ENCODE measurements around the gene HFE. TPM values are rescaled to one million over a fixed set of nuclear protein-coding genes. Genes with fewer than 3 reads are reported as not detected.
A peak's percentile ranks its signal among the peaks of the same experiment; 100 is the strongest.

HFE gene
- total and polyA plus RNA-seq, 2 of the 13 experiments (the other 11 are each of a cell fraction or from before 2014, with no cell fraction given) = 3.7 to 6.3 TPM

DNA sequence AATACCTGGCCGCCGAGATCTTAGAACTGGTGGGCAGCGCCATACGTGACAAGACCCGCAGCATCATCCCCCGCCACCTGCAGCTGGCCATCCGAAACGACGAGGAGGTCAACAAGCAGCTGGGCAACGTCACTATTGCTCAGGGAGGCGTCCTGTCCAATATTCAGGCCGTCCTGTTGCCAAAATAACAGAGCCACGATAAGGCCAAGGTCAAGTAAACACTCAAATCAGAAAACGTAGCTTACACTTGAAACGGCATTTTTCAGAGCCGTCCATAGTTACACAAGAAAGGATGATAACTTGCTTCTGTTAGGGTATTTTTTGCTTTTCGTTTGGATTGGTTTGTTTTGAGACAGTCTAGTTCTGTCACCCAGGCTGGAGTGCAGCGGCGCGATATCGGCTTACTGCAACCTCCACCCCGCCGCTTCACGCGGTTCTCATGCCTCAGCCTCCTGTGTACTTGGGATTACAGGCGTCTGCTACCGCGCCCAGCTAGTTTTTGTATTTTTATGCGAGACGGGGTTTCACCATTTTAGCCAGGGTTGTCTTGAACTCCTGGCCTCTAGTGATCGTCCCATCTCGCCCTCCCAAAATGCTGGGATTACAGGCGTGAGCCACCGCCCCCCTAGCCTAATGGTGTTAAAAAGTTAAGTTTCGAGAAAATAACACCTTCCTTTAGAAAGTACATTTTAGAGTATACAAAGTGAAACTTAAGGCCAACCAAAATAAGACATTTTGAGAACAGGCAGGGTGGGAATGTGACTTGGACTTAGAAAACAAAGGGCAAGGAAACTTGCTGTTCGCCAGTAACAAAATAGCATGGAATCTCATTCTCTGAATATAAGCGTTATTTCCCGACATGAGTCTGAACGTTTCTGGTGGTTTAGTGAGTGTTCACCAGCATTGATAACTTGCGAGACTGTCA lies 42.8 kb upstream of the HFE start (continued):
- TF ChIP-seq, protein P1, sequence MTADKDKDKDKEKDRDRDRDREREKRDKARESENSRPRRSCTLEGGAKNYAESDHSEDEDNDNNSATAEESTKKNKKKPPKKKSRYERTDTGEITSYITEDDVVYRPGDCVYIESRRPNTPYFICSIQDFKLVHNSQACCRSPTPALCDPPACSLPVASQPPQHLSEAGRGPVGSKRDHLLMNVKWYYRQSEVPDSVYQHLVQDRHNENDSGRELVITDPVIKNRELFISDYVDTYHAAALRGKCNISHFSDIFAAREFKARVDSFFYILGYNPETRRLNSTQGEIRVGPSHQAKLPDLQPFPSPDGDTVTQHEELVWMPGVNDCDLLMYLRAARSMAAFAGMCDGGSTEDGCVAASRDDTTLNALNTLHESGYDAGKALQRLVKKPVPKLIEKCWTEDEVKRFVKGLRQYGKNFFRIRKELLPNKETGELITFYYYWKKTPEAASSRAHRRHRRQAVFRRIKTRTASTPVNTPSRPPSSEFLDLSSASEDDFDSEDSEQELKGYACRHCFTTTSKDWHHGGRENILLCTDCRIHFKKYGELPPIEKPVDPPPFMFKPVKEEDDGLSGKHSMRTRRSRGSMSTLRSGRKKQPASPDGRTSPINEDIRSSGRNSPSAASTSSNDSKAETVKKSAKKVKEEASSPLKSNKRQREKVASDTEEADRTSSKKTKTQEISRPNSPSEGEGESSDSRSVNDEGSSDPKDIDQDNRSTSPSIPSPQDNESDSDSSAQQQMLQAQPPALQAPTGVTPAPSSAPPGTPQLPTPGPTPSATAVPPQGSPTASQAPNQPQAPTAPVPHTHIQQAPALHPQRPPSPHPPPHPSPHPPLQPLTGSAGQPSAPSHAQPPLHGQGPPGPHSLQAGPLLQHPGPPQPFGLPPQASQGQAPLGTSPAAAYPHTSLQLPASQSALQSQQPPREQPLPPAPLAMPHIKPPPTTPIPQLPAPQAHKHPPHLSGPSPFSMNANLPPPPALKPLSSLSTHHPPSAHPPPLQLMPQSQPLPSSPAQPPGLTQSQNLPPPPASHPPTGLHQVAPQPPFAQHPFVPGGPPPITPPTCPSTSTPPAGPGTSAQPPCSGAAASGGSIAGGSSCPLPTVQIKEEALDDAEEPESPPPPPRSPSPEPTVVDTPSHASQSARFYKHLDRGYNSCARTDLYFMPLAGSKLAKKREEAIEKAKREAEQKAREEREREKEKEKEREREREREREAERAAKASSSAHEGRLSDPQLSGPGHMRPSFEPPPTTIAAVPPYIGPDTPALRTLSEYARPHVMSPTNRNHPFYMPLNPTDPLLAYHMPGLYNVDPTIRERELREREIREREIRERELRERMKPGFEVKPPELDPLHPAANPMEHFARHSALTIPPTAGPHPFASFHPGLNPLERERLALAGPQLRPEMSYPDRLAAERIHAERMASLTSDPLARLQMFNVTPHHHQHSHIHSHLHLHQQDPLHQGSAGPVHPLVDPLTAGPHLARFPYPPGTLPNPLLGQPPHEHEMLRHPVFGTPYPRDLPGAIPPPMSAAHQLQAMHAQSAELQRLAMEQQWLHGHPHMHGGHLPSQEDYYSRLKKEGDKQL (CRISPR knock-in tag; IDR thresholded peaks at IDR 0.05; ENCODE audit: low read depth) = no peak
- TF ChIP-seq, protein P2, sequence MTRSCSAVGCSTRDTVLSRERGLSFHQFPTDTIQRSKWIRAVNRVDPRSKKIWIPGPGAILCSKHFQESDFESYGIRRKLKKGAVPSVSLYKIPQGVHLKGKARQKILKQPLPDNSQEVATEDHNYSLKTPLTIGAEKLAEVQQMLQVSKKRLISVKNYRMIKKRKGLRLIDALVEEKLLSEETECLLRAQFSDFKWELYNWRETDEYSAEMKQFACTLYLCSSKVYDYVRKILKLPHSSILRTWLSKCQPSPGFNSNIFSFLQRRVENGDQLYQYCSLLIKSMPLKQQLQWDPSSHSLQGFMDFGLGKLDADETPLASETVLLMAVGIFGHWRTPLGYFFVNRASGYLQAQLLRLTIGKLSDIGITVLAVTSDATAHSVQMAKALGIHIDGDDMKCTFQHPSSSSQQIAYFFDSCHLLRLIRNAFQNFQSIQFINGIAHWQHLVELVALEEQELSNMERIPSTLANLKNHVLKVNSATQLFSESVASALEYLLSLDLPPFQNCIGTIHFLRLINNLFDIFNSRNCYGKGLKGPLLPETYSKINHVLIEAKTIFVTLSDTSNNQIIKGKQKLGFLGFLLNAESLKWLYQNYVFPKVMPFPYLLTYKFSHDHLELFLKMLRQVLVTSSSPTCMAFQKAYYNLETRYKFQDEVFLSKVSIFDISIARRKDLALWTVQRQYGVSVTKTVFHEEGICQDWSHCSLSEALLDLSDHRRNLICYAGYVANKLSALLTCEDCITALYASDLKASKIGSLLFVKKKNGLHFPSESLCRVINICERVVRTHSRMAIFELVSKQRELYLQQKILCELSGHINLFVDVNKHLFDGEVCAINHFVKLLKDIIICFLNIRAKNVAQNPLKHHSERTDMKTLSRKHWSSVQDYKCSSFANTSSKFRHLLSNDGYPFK (CRISPR knock-in tag; IDR thresholded peaks at IDR 0.05; ENCODE audit: borderline replicate concordance) = no peak
- TF ChIP-seq KMT2A (CRISPR knock-in tag; IDR thresholded peaks at IDR 0.05) = no peak
- peak; percentile 65; the same call in 1 of the 2 replicates for TF ChIP-seq ZNF670 (CRISPR knock-in tag; IDR thresholded peaks at IDR 0.05; ENCODE audit: borderline replicate concordance)
- TF ChIP-seq, protein P3, sequence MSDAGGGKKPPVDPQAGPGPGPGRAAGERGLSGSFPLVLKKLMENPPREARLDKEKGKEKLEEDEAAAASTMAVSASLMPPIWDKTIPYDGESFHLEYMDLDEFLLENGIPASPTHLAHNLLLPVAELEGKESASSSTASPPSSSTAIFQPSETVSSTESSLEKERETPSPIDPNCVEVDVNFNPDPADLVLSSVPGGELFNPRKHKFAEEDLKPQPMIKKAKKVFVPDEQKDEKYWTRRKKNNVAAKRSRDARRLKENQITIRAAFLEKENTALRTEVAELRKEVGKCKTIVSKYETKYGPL (CRISPR knock-in tag; IDR thresholded peaks at IDR 0.05) = no peak
- no peak for TF ChIP-seq SOX6 (IDR thresholded peaks at IDR 0.05)
- no peak for TF ChIP-seq SOX6 (CRISPR knock-in tag; IDR thresholded peaks at IDR 0.05)
- no peak; the same call in 1 of the 2 replicates for TF ChIP-seq ZNF782 (CRISPR knock-in tag; IDR thresholded peaks at IDR 0.05; ENCODE audit: borderline replicate concordance)
- TF ChIP-seq, protein P4, sequence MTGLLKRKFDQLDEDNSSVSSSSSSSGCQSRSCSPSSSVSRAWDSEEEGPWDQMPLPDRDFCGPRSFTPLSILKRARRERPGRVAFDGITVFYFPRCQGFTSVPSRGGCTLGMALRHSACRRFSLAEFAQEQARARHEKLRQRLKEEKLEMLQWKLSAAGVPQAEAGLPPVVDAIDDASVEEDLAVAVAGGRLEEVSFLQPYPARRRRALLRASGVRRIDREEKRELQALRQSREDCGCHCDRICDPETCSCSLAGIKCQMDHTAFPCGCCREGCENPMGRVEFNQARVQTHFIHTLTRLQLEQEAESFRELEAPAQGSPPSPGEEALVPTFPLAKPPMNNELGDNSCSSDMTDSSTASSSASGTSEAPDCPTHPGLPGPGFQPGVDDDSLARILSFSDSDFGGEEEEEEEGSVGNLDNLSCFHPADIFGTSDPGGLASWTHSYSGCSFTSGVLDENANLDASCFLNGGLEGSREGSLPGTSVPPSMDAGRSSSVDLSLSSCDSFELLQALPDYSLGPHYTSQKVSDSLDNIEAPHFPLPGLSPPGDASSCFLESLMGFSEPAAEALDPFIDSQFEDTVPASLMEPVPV (CRISPR knock-in tag; IDR thresholded peaks at IDR 0.05) = peak; percentile 57; the same call in 1 of the 2 replicates
- no peak for TF ChIP-seq ARNT2 (CRISPR knock-in tag; IDR thresholded peaks at IDR 0.05; ENCODE audit: low read depth)
- no peak; the same call in 1 of the 2 replicates for TF ChIP-seq ZNF891 (CRISPR knock-in tag; IDR thresholded peaks at IDR 0.05)
- TF ChIP-seq TBL1XR1 (IDR thresholded peaks at IDR 0.05; ENCODE audit: borderline replicate concordance, low read length, partially characterized antibody) = no peak
- TF ChIP-seq, protein P5, sequence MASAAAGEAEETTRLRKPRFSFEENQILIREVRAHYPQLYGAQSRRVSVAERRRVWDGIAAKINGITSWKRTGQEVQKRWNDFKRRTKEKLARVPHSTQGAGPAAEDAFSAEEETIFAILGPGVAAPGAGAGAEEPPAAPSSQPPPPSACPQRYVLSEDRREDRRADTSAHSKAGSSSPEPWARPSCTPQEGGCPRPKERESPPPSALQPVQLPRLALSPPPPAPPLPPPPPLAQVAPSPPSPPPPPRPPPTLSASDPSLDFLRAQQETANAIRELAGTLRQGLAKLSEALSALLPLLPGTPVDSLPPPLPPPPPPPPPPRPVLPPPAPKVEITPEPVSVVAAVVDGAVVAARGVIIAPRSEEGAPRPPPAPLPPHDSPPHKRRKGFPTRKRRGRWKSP (CRISPR knock-in tag; IDR thresholded peaks at IDR 0.05) = no peak; the same call in 1 of the 2 replicates
- peak; percentile 41; the same call in 1 of the 2 replicates for TF ChIP-seq FOXP1 (IDR thresholded peaks at IDR 0.05)
- TF ChIP-seq FOXP1 (CRISPR knock-in tag; IDR thresholded peaks at IDR 0.05) = peak; percentile 72
